Liver (tissue), 9 donors: ENCODE measurements around the gene INPP5A. TPM values are rescaled to one million over a fixed set of nuclear protein-coding genes. Genes with fewer than 3 reads are reported as not detected.

Source experiments
- DNase-seq: peaks from one replicate; pipeline ENCODE4 v3.0.0-alpha.2; 2017; ENCODE audit warnings: low spot score
- H3K27ac ChIP-seq, 2 donors: one replicate each; pipeline ENCODE4 v1.7.0; 2013; ENCODE audit warnings: inconsistent platforms in 2 of 2, low read length in 2 of 2, control low read depth in 1 of 2, low read depth in 1 of 2, mild to moderate bottlenecking in 1 of 2
- H3K27me3 ChIP-seq, 4 donors: one replicate each; pipeline versions ENCODE4 v1.6.1 to v1.7.0; 2013; ENCODE audit warnings: low read length in 3 of 4, inconsistent platforms in 1 of 4, mild to moderate bottlenecking in 1 of 4, moderate library complexity in 1 of 4; ENCODE audit not compliant: control insufficient read depth in 4 of 4, insufficient read depth in 4 of 4
- H3K36me3 ChIP-seq, 4 donors: one replicate each; pipeline versions ENCODE4 v1.6.1 to v1.7.0; 2013; ENCODE audit warnings: low read length in 3 of 4, mild to moderate bottlenecking in 3 of 4, low read depth in 1 of 4, moderate library complexity in 1 of 4; ENCODE audit not compliant: control insufficient read depth in 4 of 4, insufficient read depth in 3 of 4
- H3K4me1 ChIP-seq, 4 donors: one replicate each; pipeline versions ENCODE4 v1.6.1 to v1.7.0; 2013; ENCODE audit warnings: low read length in 3 of 4, mild to moderate bottlenecking in 3 of 4, moderate library complexity in 1 of 4; ENCODE audit not compliant: control insufficient read depth in 4 of 4, insufficient read depth in 4 of 4
- H3K4me3 ChIP-seq, 3 donors: one replicate each; pipeline versions ENCODE4 v1.6.1 to v1.7.0; 2013; ENCODE audit warnings: low read length in 3 of 3, control low read depth in 1 of 3, low read depth in 1 of 3, mild to moderate bottlenecking in 1 of 3
- H3K9ac ChIP-seq, 2 donors: one replicate each; pipeline ENCODE4 v1.7.0; 2013; ENCODE audit warnings: low read length in 2 of 2, mild to moderate bottlenecking in 2 of 2, moderate library complexity in 2 of 2, control low read depth in 1 of 2, low read depth in 1 of 2
- H3K9me3 ChIP-seq, 4 donors: one replicate each; pipeline versions ENCODE4 v1.6.1 to v1.7.0; 2013; ENCODE audit warnings: low read length in 3 of 4; ENCODE audit not compliant: control insufficient read depth in 4 of 4
- ATF3 ChIP-seq: IDR thresholded peaks from 2 replicates; pipeline ENCODE4 v1.6.1; 2016; ENCODE audit warnings: antibody characterized with exemption
- CTCF ChIP-seq: fragments of 150-350 bp; IDR thresholded peaks from 2 replicates; pipeline ENCODE4 v1.5.1; 2017; ENCODE audit warnings: improper control_type of control experiment, low read depth, low read length; ENCODE audit not compliant: missing input control
- EGR1 ChIP-seq, 2 donors: IDR thresholded peaks; 2 replicates each; pipeline ENCODE4 v1.6.1; 2016 to 2018; ENCODE audit warnings: antibody characterized with exemption in 2 of 2, low read depth in 2 of 2
- FOXA2 ChIP-seq: IDR thresholded peaks from 2 replicates; pipeline ENCODE4 v1.6.1; 2016; ENCODE audit warnings: antibody characterized with exemption
- GABPA ChIP-seq, 2 donors: IDR thresholded peaks in 1 of 2; conservative IDR thresholded peaks in 1 of 2; 2 replicates each; pipeline ENCODE4 v1.6.1; 2016; ENCODE audit warnings: antibody characterized with exemption in 2 of 2, mild to moderate bottlenecking in 1 of 2, moderate library complexity in 1 of 2
- HNF4A ChIP-seq, 2 donors: conservative IDR thresholded peaks; 2 replicates each; pipeline ENCODE4 v1.6.1; 2016; ENCODE audit warnings: antibody characterized with exemption in 2 of 2, mild to moderate bottlenecking in 2 of 2
- HNF4G ChIP-seq: IDR thresholded peaks from 2 replicates; pipeline ENCODE4 v1.6.1; 2016; ENCODE audit warnings: antibody characterized with exemption
- JUND ChIP-seq, 2 donors: IDR thresholded peaks; 2 replicates each; pipeline ENCODE4 v1.6.1; 2016; ENCODE audit warnings: antibody characterized with exemption in 2 of 2
- NR2F2 ChIP-seq: IDR thresholded peaks from 2 replicates; pipeline ENCODE4 v1.6.1; 2016; ENCODE audit warnings: antibody characterized with exemption
- RAD21 ChIP-seq, 2 donors: IDR thresholded peaks; 2 replicates each; pipeline ENCODE4 v1.6.1; 2016; ENCODE audit warnings: antibody characterized with exemption in 2 of 2, mild to moderate bottlenecking in 2 of 2
- REST ChIP-seq: IDR thresholded peaks from 2 replicates; pipeline ENCODE4 v1.6.1; 2016; ENCODE audit warnings: antibody characterized with exemption, mild to moderate bottlenecking
- RXRA ChIP-seq, 2 donors: IDR thresholded peaks; 2 replicates each; pipeline ENCODE4 v1.6.1; 2017 to 2018; ENCODE audit warnings: antibody characterized with exemption in 2 of 2, mild to moderate bottlenecking in 1 of 2
- SP1 ChIP-seq: IDR thresholded peaks from 2 replicates; pipeline ENCODE4 v1.6.1; 2018; ENCODE audit warnings: antibody characterized with exemption, mild to moderate bottlenecking
- TAF1 ChIP-seq: conservative IDR thresholded peaks from 2 replicates; pipeline ENCODE4 v1.6.1; 2016; ENCODE audit warnings: antibody characterized with exemption, mild to moderate bottlenecking
- ZBTB33 ChIP-seq: IDR thresholded peaks from 2 replicates; pipeline ENCODE4 v1.6.1; 2016; ENCODE audit warnings: antibody characterized with exemption
- WGBS: extraction: QIAGEN DNeasy Blood & Tissue Kit; methylation state at CpG from one replicate; pipeline ENCODE4 v1.1.7; 2013; 5-methylcytosine and 5-hydroxymethylcytosine counted together
- polyA plus RNA-seq, 2 donors: library from polyadenylated mRNA; stranded (reverse) in 1 of 2; unstranded in 1 of 2; fragments of 200-250 nt in 1 of 2; fragments of >200 nt in 1 of 2; fragmentation: Nextera tagmentation in 1 of 2; extraction: Ambion mirVana in 1 of 2; gene quantifications; one replicate each; pipeline versions ENCODE4 v1.2.1 to v1.2.3, GENCODE V29; 2013 to 2015
- total RNA-seq, 2 donors: library from RNA; depleted of rRNA; stranded (reverse); fragments of >200 nt; gene quantifications; one replicate each; pipeline ENCODE4 v1.2.3, GENCODE V29; 2014
- donor health status: healthy.
- donor health status: healthy.
- donor health status: healthy.
- donor health status: healthy.
- donor health status: healthy.

The INPP5A gene
- total and polyA plus RNA-seq, 4 donors, result 4.3 to 26.5 (median 10.9) TPM

GRCh38 chr10:132654708-132655661, 117.4 kb downstream of the INPP5A start:
- Histone ChIP-seq H3K27ac (no peak overlapping the region), H3K36me3 (peaks cover 0 to 18% (median 6%) of the 10 kb centered on the region in 4 donors), H3K9me3 (no peaks in the 10 kb centered on the region), H3K9ac (no peak overlapping the region), H3K4me3 (no peak overlapping the region), H3K4me1 (peaks cover 0 to 24% (median 12%) of the 10 kb centered on the region in 4 donors), H3K27me3 (no peaks in the 10 kb centered on the region)
- peak; percentile 62 for DNase-seq
- TF ChIP-seq SP1 (no peak), CTCF (peak; percentile 71), RAD21 (IDR thresholded peaks at IDR 0.05) (peak; percentile 82 to 86)
- 70% methylated on average over 48 of the region's 48 CpGs for WGBS

- no peak overlapping the region for H3K9ac ChIP-seq
- peaks cover 3 to 13% (median 6%) of the 10 kb centered on the region in 4 donors for H3K36me3 ChIP-seq
- H3K4me3 ChIP-seq, result no peak overlapping the region
- no peak overlapping the region for H3K27ac ChIP-seq
- H3K9me3 ChIP-seq, result no peaks in the 10 kb centered on the region
- TF ChIP-seq HNF4G, result no peak
- TF ChIP-seq REST, result no peak
- TF ChIP-seq ZBTB33, result no peak
- no peak for TF ChIP-seq GABPA (IDR thresholded peaks at IDR 0.05 in 1 of 2, conservative IDR thresholded peaks at IDR 0.05 in 1 of 2)
- no peak for TF ChIP-seq SP1
- no peak for TF ChIP-seq EGR1 (IDR thresholded peaks at IDR 0.05; ENCODE audit: low read depth in 2 of 2)
- TF ChIP-seq FOXA2, result no peak
- TF ChIP-seq NR2F2, result no peak
- no peak for TF ChIP-seq ATF3
- TF ChIP-seq TAF1, result no peak
- no peak for TF ChIP-seq CTCF
- no peak for TF ChIP-seq HNF4A (conservative IDR thresholded peaks at IDR 0.05)
- no peak for TF ChIP-seq RXRA (IDR thresholded peaks at IDR 0.05)
- TF ChIP-seq JUND (IDR thresholded peaks at IDR 0.05), result no peak
- no peak for TF ChIP-seq RAD21 (IDR thresholded peaks at IDR 0.05)
- H3K4me1 ChIP-seq, result peaks cover 0 to 24% (median 12%) of the 10 kb centered on the region in 4 donors
- H3K27me3 ChIP-seq, result no peaks in the 10 kb centered on the region
- no peak for DNase-seq
- WGBS, result 95% methylated on average over 8 of the region's 8 CpGs
Observed at GRCh38 chr10:132655735-132656134, 118.1 kb downstream of the INPP5A start.
